Measurements from ENCODE around the gene SHMT1. TPM values are rescaled to one million over a fixed set of nuclear protein-coding genes. Genes with fewer than 3 reads are reported as not detected.
"Not testable (repeated sequence)": the region's sequence is repeated elsewhere in the genome, so short reads cannot be mapped to it uniquely, and the experiment has no call there.

The SHMT1 gene
- polyA plus RNA-seq, 1 experiment = 4.0 TPM

DNA sequence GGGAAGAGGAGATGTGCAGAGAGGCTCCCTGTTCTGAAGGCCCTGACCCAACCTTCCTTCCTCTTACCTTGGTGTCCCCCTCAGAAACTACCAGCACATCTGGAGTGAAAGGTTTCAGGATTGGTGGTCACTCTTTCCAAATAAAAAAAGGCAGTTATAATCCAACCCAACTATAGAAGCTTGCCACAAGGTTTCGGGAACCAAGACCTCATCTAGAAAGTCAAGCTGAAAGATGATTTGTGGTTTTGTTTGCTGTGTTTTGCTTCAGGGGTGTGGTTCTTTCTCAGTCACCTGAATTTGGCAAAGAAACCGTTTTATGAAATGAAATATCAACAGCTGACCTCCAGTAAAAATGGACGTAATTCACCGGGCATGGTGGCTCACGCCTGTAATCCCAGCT lies 19.3 kb downstream of the SHMT1 start:
- ChIA-PET POLR2A (no interaction called here), CTCF (interaction anchor here (0.7 kb wide), 1 partner anchor 16 kb away, joined by 3 read pairs; no protein-coding TSS in a partner anchor)
- H3K4me3 ChIP-seq (ENCODE audit: low read depth, low read length) = no peak overlapping the region
- TF ChIP-seq, protein P1, sequence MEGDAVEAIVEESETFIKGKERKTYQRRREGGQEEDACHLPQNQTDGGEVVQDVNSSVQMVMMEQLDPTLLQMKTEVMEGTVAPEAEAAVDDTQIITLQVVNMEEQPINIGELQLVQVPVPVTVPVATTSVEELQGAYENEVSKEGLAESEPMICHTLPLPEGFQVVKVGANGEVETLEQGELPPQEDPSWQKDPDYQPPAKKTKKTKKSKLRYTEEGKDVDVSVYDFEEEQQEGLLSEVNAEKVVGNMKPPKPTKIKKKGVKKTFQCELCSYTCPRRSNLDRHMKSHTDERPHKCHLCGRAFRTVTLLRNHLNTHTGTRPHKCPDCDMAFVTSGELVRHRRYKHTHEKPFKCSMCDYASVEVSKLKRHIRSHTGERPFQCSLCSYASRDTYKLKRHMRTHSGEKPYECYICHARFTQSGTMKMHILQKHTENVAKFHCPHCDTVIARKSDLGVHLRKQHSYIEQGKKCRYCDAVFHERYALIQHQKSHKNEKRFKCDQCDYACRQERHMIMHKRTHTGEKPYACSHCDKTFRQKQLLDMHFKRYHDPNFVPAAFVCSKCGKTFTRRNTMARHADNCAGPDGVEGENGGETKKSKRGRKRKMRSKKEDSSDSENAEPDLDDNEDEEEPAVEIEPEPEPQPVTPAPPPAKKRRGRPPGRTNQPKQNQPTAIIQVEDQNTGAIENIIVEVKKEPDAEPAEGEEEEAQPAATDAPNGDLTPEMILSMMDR (IDR thresholded peaks at IDR 0.05; ENCODE audit: low read depth, low read length) = no peak
- no peaks in the 10 kb centered on the region; the same call in 1 of the 2 replicates for H3K9me3 ChIP-seq (ENCODE audit: control insufficient read depth, insufficient read depth, low read length)
- DNase-seq (ENCODE audit: low read depth, low spot score) = no peak
- no peaks in the 10 kb centered on the region for H3K27me3 ChIP-seq (ENCODE audit: control insufficient read depth, insufficient read depth, low read length)
- no peak overlapping the region for H3K27ac ChIP-seq (ENCODE audit: low read depth, low read length)

GRCh38 chr17:18339933-18340332 lies 23.4 kb downstream of the SHMT1 start:
- Histone ChIP-seq H3K4me3 (ENCODE audit: low read depth, low read length) (no peak overlapping the region), H3K27ac (ENCODE audit: low read depth, low read length) (no peak overlapping the region), H3K27me3 (ENCODE audit: control insufficient read depth, insufficient read depth, low read length) (no peaks in the 10 kb centered on the region), H3K9me3 (ENCODE audit: control insufficient read depth, insufficient read depth, low read length) (no peaks in the 10 kb centered on the region; the same call in 1 of the 2 replicates)
- ChIA-PET POLR2A (no interaction called here), CTCF (no interaction called here)
- DNase-seq (ENCODE audit: low read depth, low spot score) = no peak
- TF ChIP-seq, protein P1 (IDR thresholded peaks at IDR 0.05; ENCODE audit: low read depth, low read length) = no peak

DNA sequence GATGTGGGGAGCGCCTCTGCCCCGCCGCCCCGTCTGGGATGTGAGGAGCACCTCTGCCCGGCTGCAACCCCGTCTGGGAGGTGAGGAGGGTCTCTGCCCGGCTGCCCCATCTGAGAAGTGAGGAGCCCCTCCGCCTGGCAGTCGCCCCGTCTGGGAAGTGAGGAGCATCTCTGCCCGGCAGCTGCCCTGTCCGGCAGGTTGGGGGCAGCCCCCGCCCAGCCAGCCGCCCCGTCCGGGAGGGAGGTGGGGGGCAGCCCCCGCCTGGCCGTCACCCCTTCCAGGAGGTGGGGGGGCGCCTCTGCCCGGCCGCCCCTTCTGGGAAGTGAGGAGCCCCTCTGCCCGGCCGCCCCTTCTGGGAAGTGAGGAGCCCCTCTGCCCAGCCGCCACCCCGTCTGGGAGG lies 25.2 kb downstream of the SHMT1 start:
- DNase-seq (ENCODE audit: low read depth, low spot score); CTCF ChIA-PET; H3K27ac ChIP-seq (ENCODE audit: low read depth, low read length); H3K4me3 ChIP-seq (ENCODE audit: low read depth, low read length); H3K9me3 ChIP-seq (ENCODE audit: control insufficient read depth, insufficient read depth, low read length); H3K27me3 ChIP-seq (ENCODE audit: control insufficient read depth, insufficient read depth, low read length); POLR2A ChIA-PET: not testable (repeated sequence)

GRCh38 chr17:18332909-18333489 lies 30.4 kb downstream of the SHMT1 start:
- H3K9me3 ChIP-seq (ENCODE audit: control insufficient read depth, insufficient read depth, low read length) = no peaks in the 10 kb centered on the region
- peak overlapping the region; percentile 31 for H3K27ac ChIP-seq (ENCODE audit: low read depth, low read length)
- no peak for DNase-seq (ENCODE audit: low read depth, low spot score)
- no peak overlapping the region for H3K4me3 ChIP-seq (ENCODE audit: low read depth, low read length)
- no peaks in the 10 kb centered on the region for H3K27me3 ChIP-seq (ENCODE audit: control insufficient read depth, insufficient read depth, low read length)
- POLR2A ChIA-PET = no interaction called here
- TF ChIP-seq, protein P1 (IDR thresholded peaks at IDR 0.05; ENCODE audit: low read depth, low read length) = no peak
- CTCF ChIA-PET = no interaction called here

DNA sequence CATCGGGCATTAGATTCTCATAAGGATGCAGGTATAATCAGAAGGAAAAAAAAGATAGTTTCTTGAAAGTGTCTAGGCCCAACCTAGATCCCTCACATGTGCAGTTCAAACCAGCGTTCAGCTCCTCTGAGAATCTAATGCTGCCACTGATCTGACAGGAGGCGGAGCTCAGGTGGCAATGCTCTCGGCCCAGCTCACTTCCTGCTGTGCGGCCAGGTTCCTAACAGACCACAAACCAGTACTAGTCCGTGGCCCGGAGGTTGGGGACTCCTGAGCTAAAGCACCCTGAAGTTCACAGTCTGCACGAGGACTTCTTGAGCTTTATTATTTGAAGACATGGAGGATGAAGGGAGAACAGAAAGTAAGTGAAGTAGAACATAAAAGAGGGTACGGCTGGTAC lies 31.5 kb downstream of the SHMT1 start:
- Histone ChIP-seq H3K9me3 (ENCODE audit: control insufficient read depth, insufficient read depth, low read length) (no peaks in the 10 kb centered on the region), H3K27me3 (ENCODE audit: control insufficient read depth, insufficient read depth, low read length) (no peaks in the 10 kb centered on the region), H3K4me3 (ENCODE audit: low read depth, low read length) (no peak overlapping the region), H3K27ac (ENCODE audit: low read depth, low read length) (no peak overlapping the region)
- POLR2A ChIA-PET = interaction anchor here (0.6 kb wide), 1 partner anchor 32 kb away, joined by 3 read pairs; the partner anchor contains the start of gene SHMT1
- CTCF ChIA-PET = interaction anchor here (0.5 kb wide), 1 partner anchor 118 kb away, joined by 6 read pairs; no protein-coding TSS in a partner anchor
- no peak for DNase-seq (ENCODE audit: low read depth, low spot score)
- TF ChIP-seq, protein P1 (IDR thresholded peaks at IDR 0.05; ENCODE audit: low read depth, low read length) = no peak
